ENCODE data around the gene CCDC194. TPM values are rescaled to one million over a fixed set of nuclear protein-coding genes. Genes with fewer than 3 reads are reported as not detected.

The CCDC194 gene
- total RNA-seq, 1 experiment from 2014 or later, result 0.37 TPM

GRCh38 chr19:17370026-17370587 lies 23.9 kb downstream of the CCDC194 start:
- Mint-ChIP-seq H3K36me3 (no peaks in the 10 kb centered on the region), H3K4me3 (no peak overlapping the region), H3K4me1 (peaks cover 6% of the 10 kb centered on the region; the same call in 1 of the 2 replicates), H3K9me3 (no peaks in the 10 kb centered on the region), H3K27ac (no peak overlapping the region), H3K27me3 (ENCODE audit: low read depth) (peaks cover 2% of the 10 kb centered on the region; the same call in 1 of the 2 replicates)
- DNase-seq (ENCODE audit: low spot score) (no peak), ATAC-seq (no peak)
- TF ChIP-seq PRDM15 (CRISPR knock-in tag; IDR thresholded peaks at IDR 0.05) (no peak), GABPB1 (CRISPR knock-in tag; IDR thresholded peaks at IDR 0.05) (no peak), SOX15 (CRISPR knock-in tag; IDR thresholded peaks at IDR 0.05) (no peak), ZNF317 (CRISPR knock-in tag; IDR thresholded peaks at IDR 0.05; ENCODE audit: borderline replicate concordance, low read depth) (no peak), ESRRA (CRISPR knock-in tag; IDR thresholded peaks at IDR 0.05; ENCODE audit: borderline replicate concordance) (no peak), ZNF512 (CRISPR knock-in tag; IDR thresholded peaks at IDR 0.05; ENCODE audit: borderline replicate concordance) (no peak), ATF1 (CRISPR knock-in tag; IDR thresholded peaks at IDR 0.05) (no peak), CREM (CRISPR knock-in tag; IDR thresholded peaks at IDR 0.05) (no peak), KAT7 (CRISPR knock-in tag; IDR thresholded peaks at IDR 0.05; ENCODE audit: borderline replicate concordance) (no peak)
- TF ChIP-seq, protein P1, sequence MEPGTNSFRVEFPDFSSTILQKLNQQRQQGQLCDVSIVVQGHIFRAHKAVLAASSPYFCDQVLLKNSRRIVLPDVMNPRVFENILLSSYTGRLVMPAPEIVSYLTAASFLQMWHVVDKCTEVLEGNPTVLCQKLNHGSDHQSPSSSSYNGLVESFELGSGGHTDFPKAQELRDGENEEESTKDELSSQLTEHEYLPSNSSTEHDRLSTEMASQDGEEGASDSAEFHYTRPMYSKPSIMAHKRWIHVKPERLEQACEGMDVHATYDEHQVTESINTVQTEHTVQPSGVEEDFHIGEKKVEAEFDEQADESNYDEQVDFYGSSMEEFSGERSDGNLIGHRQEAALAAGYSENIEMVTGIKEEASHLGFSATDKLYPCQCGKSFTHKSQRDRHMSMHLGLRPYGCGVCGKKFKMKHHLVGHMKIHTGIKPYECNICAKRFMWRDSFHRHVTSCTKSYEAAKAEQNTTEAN (CRISPR knock-in tag; IDR thresholded peaks at IDR 0.05), result no peak
- TF ChIP-seq, protein P2, sequence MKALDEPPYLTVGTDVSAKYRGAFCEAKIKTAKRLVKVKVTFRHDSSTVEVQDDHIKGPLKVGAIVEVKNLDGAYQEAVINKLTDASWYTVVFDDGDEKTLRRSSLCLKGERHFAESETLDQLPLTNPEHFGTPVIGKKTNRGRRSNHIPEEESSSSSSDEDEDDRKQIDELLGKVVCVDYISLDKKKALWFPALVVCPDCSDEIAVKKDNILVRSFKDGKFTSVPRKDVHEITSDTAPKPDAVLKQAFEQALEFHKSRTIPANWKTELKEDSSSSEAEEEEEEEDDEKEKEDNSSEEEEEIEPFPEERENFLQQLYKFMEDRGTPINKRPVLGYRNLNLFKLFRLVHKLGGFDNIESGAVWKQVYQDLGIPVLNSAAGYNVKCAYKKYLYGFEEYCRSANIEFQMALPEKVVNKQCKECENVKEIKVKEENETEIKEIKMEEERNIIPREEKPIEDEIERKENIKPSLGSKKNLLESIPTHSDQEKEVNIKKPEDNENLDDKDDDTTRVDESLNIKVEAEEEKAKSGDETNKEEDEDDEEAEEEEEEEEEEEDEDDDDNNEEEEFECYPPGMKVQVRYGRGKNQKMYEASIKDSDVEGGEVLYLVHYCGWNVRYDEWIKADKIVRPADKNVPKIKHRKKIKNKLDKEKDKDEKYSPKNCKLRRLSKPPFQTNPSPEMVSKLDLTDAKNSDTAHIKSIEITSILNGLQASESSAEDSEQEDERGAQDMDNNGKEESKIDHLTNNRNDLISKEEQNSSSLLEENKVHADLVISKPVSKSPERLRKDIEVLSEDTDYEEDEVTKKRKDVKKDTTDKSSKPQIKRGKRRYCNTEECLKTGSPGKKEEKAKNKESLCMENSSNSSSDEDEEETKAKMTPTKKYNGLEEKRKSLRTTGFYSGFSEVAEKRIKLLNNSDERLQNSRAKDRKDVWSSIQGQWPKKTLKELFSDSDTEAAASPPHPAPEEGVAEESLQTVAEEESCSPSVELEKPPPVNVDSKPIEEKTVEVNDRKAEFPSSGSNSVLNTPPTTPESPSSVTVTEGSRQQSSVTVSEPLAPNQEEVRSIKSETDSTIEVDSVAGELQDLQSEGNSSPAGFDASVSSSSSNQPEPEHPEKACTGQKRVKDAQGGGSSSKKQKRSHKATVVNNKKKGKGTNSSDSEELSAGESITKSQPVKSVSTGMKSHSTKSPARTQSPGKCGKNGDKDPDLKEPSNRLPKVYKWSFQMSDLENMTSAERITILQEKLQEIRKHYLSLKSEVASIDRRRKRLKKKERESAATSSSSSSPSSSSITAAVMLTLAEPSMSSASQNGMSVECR (CRISPR knock-in tag; IDR thresholded peaks at IDR 0.05; ENCODE audit: borderline replicate concordance), result no peak
- TF ChIP-seq, protein P3, sequence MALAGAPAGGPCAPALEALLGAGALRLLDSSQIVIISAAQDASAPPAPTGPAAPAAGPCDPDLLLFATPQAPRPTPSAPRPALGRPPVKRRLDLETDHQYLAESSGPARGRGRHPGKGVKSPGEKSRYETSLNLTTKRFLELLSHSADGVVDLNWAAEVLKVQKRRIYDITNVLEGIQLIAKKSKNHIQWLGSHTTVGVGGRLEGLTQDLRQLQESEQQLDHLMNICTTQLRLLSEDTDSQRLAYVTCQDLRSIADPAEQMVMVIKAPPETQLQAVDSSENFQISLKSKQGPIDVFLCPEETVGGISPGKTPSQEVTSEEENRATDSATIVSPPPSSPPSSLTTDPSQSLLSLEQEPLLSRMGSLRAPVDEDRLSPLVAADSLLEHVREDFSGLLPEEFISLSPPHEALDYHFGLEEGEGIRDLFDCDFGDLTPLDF (CRISPR knock-in tag; IDR thresholded peaks at IDR 0.05), result no peak
- ChIA-PET POLR2A (no interaction called here), CTCF (no interaction called here)
